Panc1 (cell line): ENCODE results near the gene HAUS5. TPM values are rescaled to one million over a fixed set of nuclear protein-coding genes. Genes with fewer than 3 reads are reported as not detected.

ENCODE experiments used
- ATAC-seq: fragments of 200-7000 bp; cut with Tn5 transposase; 2 replicates; pipeline ENCODE4 v1.9.1; 2020; ENCODE audit warnings: mild to moderate bottlenecking, moderate library complexity
- BruUV-seq: library from RNA; stranded (reverse); fragments of 400-500 nt; replicated peaks from 2 replicates; lab custom pipeline; 2021; lab: Mats Ljungman, UMichigan
- CTCF ChIA-PET: fragments of 300-600 bp; sonication (Branson Sonifier 250); formaldehyde crosslinking; loops from one replicate; lab custom pipeline; 2022; ENCODE audit warnings: antibody characterized with exemption; lab: Charles Lee
- POLR2A ChIA-PET: fragments of 300-600 bp; sonication (Branson Sonifier 250); formaldehyde crosslinking; loops from one replicate; lab custom pipeline; 2022; ENCODE audit warnings: antibody characterized with exemption; lab: Charles Lee
- DNase-seq: peaks from one replicate; pipeline ENCODE4 v3.0.0-alpha.2; 2010; ENCODE audit warnings: low read depth, low spot score
- H3K27ac ChIP-seq: 2 replicates; pipeline ENCODE4 v1.5.1; 2011; ENCODE audit warnings: mild to moderate bottlenecking, low read length, inconsistent platforms
- H3K27me3 ChIP-seq: fragments of 200-500 bp; sonication (Bioruptor generic); 2 replicates; pipeline ENCODE4 v1.6.0; 2014; ENCODE audit warnings: low read length, inconsistent platforms; ENCODE audit not compliant: control insufficient read depth, insufficient read depth
- H3K36me3 ChIP-seq: fragments of 200-500 bp; sonication (Bioruptor generic); 2 replicates; pipeline ENCODE4 v1.5.1; 2014; ENCODE audit warnings: inconsistent platforms, mild to moderate bottlenecking, low read length, moderate library complexity; ENCODE audit not compliant: control insufficient read depth, insufficient read depth
- H3K4me1 ChIP-seq: 2 replicates; pipeline ENCODE4 v1.5.1; 2011; ENCODE audit warnings: inconsistent platforms, mild to moderate bottlenecking, low read length, moderate library complexity; ENCODE audit not compliant: control insufficient read depth, insufficient read depth
- H3K4me3 ChIP-seq, 2 experiments: 2 replicates each; pipeline ENCODE4 v1.5.1; 2011 to 2012; ENCODE audit warnings: low read depth in 2 of 2, low read length in 2 of 2, mild to moderate bottlenecking in 2 of 2, inconsistent platforms in 1 of 2, moderate library complexity in 1 of 2
- H3K9me3 ChIP-seq: fragments of 200-500 bp; sonication (Bioruptor generic); 2 replicates; pipeline ENCODE4 v1.5.1; 2014; ENCODE audit warnings: low read depth, mild to moderate bottlenecking, inconsistent platforms, low read length, moderate library complexity; ENCODE audit not compliant: control insufficient read depth, insufficient read depth
- POLR2AphosphoS5 ChIP-seq: IDR thresholded peaks from 2 replicates; pipeline ENCODE4 v1.6.1; 2012; ENCODE audit warnings: mild to moderate bottlenecking, low read depth, low read length, moderate library complexity
- SIN3A ChIP-seq: IDR thresholded peaks from 2 replicates; pipeline ENCODE4 v1.6.1; 2012; ENCODE audit warnings: low read depth, mild to moderate bottlenecking, low read length, moderate library complexity, borderline replicate concordance; ENCODE audit not compliant: insufficient read depth
- TCF7L2 ChIP-seq: IDR thresholded peaks from 2 replicates; pipeline ENCODE4 v1.6.1; 2011; ENCODE audit warnings: mild to moderate bottlenecking, low read depth, low read length, inconsistent platforms
- in situ Hi-C: cut with HindIII; loops from 2 replicates; pipeline ENCODE4 v1.10.0; 2016; ENCODE audit warnings: low sequenced_read_pairs, low pct_unique_long_range_greater_than_20kb
- intact Hi-C: fragments of 100-400 bp; cut with micrococcal nuclease; formaldehyde crosslinking; loops from one replicate; pipeline ENCODE4 v1.10.0; 2022; ENCODE audit not compliant: unreplicated experiment
- total RNA-seq: library from RNA; stranded (reverse); gene quantifications from one replicate; pipeline ENCODE4 v1.2.1, GENCODE V29; 2021; ENCODE audit not compliant: unreplicated experiment
- TF ChIP-seq, protein P1 (sequence below), 2 experiments: IDR thresholded peaks; 2 replicates each; pipeline ENCODE4 v1.6.1; 2011 to 2012; ENCODE audit warnings: low read depth in 2 of 2, control low read depth in 1 of 2, low read length in 1 of 2, mild to moderate bottlenecking in 1 of 2, moderate library complexity in 1 of 2; ENCODE audit not compliant: insufficient read depth in 1 of 2
- TF ChIP-seq, protein P2 (sequence below): fragments of 450-650 bp; IDR thresholded peaks from 2 replicates; pipeline ENCODE4 v1.5.1; 2017; ENCODE audit warnings: mild to moderate bottlenecking

HAUS5 gene
- total RNA-seq, 1 experiment from 2014 or later, result 23.2 TPM

DNA sequence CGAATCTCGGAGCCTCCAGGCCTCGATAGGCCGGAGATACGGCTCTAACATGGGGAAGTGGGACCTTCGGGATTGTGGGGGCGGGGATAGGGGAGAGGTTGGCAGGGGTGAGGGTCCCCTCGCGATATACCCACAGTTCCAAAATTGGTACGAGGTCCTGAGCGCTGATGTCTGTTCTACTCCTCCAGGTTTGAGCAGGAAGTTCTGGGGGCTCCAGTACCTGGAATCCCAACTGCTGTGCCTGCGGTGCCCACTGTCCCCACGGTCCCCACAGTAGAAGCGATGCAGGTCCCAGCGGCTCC is 16.7 kb downstream of the HAUS5 start:
- no peaks in the 10 kb centered on the region for H3K9me3 ChIP-seq
- DNase-seq (no peak), ATAC-seq (no peak)
- ChIA-PET POLR2A (no interaction called here), CTCF (no interaction called here)
- TF ChIP-seq, protein P1, sequence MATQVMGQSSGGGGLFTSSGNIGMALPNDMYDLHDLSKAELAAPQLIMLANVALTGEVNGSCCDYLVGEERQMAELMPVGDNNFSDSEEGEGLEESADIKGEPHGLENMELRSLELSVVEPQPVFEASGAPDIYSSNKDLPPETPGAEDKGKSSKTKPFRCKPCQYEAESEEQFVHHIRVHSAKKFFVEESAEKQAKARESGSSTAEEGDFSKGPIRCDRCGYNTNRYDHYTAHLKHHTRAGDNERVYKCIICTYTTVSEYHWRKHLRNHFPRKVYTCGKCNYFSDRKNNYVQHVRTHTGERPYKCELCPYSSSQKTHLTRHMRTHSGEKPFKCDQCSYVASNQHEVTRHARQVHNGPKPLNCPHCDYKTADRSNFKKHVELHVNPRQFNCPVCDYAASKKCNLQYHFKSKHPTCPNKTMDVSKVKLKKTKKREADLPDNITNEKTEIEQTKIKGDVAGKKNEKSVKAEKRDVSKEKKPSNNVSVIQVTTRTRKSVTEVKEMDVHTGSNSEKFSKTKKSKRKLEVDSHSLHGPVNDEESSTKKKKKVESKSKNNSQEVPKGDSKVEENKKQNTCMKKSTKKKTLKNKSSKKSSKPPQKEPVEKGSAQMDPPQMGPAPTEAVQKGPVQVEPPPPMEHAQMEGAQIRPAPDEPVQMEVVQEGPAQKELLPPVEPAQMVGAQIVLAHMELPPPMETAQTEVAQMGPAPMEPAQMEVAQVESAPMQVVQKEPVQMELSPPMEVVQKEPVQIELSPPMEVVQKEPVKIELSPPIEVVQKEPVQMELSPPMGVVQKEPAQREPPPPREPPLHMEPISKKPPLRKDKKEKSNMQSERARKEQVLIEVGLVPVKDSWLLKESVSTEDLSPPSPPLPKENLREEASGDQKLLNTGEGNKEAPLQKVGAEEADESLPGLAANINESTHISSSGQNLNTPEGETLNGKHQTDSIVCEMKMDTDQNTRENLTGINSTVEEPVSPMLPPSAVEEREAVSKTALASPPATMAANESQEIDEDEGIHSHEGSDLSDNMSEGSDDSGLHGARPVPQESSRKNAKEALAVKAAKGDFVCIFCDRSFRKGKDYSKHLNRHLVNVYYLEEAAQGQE (IDR thresholded peaks at IDR 0.05; ENCODE audit: insufficient read depth in 1 of 2, low read depth in 2 of 2, low read length in 1 of 2), result no peak
- TF ChIP-seq, protein P2, sequence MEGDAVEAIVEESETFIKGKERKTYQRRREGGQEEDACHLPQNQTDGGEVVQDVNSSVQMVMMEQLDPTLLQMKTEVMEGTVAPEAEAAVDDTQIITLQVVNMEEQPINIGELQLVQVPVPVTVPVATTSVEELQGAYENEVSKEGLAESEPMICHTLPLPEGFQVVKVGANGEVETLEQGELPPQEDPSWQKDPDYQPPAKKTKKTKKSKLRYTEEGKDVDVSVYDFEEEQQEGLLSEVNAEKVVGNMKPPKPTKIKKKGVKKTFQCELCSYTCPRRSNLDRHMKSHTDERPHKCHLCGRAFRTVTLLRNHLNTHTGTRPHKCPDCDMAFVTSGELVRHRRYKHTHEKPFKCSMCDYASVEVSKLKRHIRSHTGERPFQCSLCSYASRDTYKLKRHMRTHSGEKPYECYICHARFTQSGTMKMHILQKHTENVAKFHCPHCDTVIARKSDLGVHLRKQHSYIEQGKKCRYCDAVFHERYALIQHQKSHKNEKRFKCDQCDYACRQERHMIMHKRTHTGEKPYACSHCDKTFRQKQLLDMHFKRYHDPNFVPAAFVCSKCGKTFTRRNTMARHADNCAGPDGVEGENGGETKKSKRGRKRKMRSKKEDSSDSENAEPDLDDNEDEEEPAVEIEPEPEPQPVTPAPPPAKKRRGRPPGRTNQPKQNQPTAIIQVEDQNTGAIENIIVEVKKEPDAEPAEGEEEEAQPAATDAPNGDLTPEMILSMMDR, result no peak
- TF ChIP-seq TCF7L2, result no peak
- TF ChIP-seq SIN3A, result no peak
- TF ChIP-seq POLR2AphosphoS5, result no peak
- TSS peak; percentile 90 for BruUV-seq
- intact Hi-C loops (no loop called here), in situ Hi-C loops (no loop called here)
- H3K4me1 ChIP-seq, result peaks cover 4% of the 10 kb centered on the region; the same call in 1 of the 2 replicates
- peak overlapping the region; percentile 84 to 99 for H3K4me3 ChIP-seq
- H3K36me3 ChIP-seq, result peaks cover 8% of the 10 kb centered on the region
- H3K27ac ChIP-seq, result peak overlapping the region; percentile 89
- no peaks in the 10 kb centered on the region for H3K27me3 ChIP-seq

DNA sequence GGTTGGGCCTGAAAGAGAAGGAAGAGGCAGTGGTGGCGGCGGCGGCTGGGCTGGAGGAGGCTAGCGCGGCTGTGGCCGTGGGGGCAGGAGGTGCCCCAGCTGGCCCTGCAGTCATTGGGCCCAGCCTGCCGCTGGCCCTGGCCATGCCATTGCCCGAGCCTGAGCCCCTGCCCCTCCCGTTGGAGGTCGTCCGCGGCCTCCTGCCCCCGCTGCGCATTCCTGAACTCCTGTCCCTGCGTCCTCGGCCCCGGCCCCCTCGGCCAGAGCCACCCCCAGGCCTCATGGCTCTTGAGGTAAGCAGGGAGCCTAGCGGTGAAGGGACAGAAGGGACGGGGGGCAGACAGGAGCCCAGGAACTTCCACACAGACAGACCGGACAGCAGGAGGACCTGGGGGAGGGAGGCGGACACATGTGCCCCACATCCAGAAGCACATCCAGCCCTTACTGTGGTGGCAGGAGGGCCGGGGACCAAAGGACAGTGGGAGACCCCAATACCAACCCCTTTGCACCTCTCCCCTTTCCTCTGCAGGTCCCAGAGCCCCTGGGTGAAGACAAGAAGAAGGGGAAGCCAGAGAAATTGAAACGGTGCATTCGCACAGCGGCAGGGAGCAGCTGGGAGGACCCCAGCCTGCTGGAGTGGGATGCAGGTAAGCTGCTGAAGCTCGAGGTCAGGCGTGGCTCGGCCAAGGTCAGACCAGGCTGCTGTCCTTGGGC is 21.3 kb downstream of the HAUS5 start:
- POLR2A ChIA-PET, result interaction anchor here (0.5 kb wide), 1 partner anchor 12 kb away, joined by 4 read pairs; no protein-coding TSS in a partner anchor
- BruUV-seq, result no TSS peak

More for the DNA sequence above, 21.3 kb downstream of the HAUS5 start:
- no peak overlapping the region for H3K4me3 ChIP-seq
- no peak overlapping the region for H3K27ac ChIP-seq
- intact Hi-C loops, result no loop called here
- peaks cover 8% of the 10 kb centered on the region for H3K36me3 ChIP-seq
- TF ChIP-seq, protein P2, result no peak
- TF ChIP-seq POLR2AphosphoS5, result no peak
- TF ChIP-seq SIN3A, result no peak
- no peaks in the 10 kb centered on the region for H3K9me3 ChIP-seq
- in situ Hi-C loops, result no loop called here
- DNase-seq (no peak), ATAC-seq (no peak)
- CTCF ChIA-PET, result no interaction called here
- H3K27me3 ChIP-seq, result no peaks in the 10 kb centered on the region
- peaks cover 4% of the 10 kb centered on the region; the same call in 1 of the 2 replicates for H3K4me1 ChIP-seq
